Activated naive CD4-positive, alpha-beta T cell treated with Interleukin-2 at 50 U/mL for 16 hours (primary cell): ENCODE results near the gene UNC119.
"Not testable (repeated sequence)": the region's sequence is repeated elsewhere in the genome, so short reads cannot be mapped to it uniquely, and the experiment has no call there.

Experiments used
- DNase-seq: peaks from one replicate; pipeline ENCODE4 v3.0.0-alpha.2; 2020

UNC119 gene

GRCh38 chr17:28552176-28552999 lies at the start of gene UNC119:
Gene UNC119, minus strand, starts transcription at chr17:28552624. Its CDS starts 67 bp downstream, at chr17:28552557.
- DNase-seq = peak; percentile 79

DNA sequence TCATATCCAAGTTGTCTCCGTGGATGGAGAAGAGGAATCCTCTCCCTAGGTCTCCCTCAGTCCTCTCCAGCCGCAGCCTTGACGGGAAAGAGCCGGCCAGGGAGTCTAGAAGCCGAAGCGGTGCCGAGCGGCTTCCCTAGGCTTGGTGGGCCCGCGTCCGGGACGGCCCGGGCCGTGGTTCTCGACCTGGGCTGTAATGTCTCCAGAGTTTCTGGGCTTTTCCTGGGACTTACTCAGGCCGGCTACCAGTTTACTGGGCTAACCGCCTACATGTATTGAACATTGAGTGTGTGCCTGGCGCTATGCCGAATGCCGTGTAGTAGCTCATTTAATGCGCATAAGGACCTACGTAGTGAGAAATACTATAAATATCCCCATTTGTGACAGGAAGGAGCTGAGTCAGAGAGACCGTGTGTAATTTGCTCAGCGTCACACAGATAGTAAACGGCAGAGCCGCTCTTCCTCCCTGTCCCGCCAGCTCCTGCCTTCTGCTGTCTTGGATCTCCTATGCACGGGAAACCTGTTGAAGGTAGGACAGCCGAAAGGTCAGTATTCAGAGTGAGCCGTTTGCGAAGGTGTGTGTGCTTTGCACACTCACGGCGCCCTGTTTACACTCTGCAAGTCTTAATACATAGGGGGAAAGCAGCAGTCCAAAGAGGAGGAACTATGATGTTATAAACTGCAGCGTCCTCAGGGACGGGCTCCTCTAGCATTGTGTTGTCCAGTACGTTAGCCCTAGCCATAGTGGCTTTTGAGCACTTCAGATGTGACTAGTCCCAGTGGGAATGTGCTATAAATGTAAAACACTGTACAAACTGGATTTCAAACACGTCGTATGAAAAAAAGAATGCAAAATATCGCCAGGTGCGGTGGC lies 47.1 kb upstream of the UNC119 start:
- DNase-seq = peak; percentile 72

- peak; percentile 94 for DNase-seq
Observed at GRCh38 chr17:28598799-28599310, 46.4 kb upstream of the UNC119 start, which contains the start of gene SPAG5. Gene SPAG5, minus strand, starts transcription at chr17:28599025. Its CDS starts 79 bp downstream, at chr17:28598946.

GRCh38 chr17:28598389-28598788 lies 46.0 kb upstream of the UNC119 start:
- no peak for DNase-seq

GRCh38 chr17:28597606-28598383 lies 45.4 kb upstream of the UNC119 start:
- DNase-seq = no peak

GRCh38 chr17:28592260-28592659 lies 39.8 kb upstream of the UNC119 start:
- DNase-seq = no peak

DNA sequence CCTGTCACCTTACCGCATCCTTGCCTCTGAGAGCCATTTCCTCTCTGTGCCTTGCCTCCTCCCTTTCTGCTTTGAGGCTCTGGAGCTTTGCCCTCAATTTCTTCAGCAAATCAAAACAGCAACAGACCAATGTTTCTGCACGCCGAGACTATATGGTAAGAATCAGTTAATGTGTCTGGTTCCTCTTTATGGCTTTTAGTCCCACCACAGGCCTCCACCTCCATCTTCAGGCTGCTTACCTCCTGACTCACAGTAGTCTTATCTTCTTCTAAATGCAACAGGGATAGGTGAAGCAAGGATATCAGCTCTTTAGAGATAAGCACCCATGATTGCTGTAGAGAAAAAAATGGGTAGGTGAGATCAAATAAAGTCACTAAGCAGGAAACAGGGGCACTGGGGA lies 33.4 kb upstream of the UNC119 start:
- DNase-seq = no peak

DNA sequence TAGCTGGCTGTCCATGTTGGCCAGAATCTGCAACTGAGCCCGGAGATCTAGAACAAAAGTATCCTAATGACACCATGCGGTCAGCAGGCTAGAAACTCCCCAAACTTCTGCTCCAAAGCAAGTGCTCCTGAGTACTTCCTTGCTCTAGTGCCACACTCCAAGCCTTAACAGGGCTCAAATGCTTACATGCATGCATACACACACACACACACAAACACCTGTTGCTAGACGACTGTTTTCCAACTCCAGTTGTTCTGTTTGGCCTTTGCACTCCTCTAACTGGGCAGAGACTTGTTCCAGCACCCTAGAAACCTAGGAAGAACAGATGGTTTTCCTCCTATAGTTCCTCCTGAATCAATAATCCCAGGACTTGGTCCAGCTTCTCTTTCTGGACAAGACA lies 32.0 kb upstream of the UNC119 start:
- no peak for DNase-seq

GRCh38 chr17:28582513-28582912 lies 30.1 kb upstream of the UNC119 start:
- no peak for DNase-seq

- DNase-seq = no peak
Observed at GRCh38 chr17:28580959-28581358, 28.5 kb upstream of the UNC119 start.

DNA sequence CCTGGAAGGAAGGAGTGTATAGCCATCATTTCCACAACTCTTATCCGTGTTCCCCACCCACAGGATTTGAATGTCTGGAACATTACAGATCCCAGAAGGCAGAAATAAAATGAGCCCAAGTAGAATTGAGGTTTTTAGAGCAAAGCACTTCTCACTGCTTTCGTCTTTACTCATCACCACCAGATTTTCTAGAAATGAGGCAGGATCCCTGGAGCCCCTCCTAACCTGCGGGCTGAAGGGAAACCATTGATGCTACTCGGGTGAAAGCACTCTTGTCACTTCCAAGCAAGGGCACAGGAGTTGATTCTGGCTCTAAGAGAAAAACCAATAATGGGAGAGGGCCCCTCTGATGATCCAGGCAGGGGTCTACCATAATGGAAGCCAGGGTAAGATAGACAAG lies 27.1 kb upstream of the UNC119 start:
- peak; percentile 46 for DNase-seq

DNA sequence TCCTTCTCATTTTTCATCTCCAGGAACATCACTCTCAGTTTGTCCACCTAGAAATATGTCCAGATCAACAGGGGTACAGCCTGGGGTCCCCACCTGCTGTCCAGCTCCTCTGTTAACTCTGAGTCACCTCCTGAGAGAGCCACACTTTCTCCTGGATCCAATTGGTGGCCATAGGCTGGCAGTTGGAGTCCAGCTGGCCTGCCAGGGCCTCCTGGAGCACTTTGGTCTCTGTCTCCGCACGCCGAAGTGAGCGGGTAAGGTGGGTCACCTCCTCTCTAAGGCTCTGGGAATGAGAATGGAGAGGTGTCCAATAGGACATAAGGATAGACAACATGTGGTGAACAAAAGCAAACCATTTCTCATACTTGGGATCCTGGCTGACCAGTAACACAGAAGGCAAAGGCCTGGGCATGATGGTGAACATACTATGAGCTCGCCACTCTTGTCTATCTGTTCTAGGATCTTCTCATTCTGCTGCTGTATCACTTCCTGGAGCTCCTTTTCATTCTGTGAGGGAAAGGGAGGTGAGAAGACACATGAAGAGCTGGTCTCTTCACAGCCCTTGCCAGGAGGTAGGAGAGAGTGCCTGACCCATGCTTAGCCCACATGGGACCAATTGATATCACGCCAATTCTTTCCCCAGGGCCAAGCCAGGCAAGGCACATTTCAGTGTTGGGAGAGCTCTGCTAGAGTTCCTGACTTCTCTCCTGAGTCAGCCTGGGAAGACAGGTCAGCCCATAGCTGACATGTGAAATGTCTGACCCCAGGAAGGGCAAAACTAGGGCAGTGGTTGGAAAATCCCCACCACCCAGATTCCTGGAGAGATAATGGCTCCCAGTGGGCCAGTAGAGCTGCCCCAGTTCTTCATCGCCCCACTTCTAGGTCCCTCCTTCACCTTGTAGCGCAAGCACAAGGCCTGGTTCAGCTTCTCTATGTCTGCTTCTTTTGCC lies 26.1 kb upstream of the UNC119 start:
- no peak for DNase-seq

GRCh38 chr17:28577466-28577824 lies 25.0 kb upstream of the UNC119 start:
- DNase-seq = no peak

DNA sequence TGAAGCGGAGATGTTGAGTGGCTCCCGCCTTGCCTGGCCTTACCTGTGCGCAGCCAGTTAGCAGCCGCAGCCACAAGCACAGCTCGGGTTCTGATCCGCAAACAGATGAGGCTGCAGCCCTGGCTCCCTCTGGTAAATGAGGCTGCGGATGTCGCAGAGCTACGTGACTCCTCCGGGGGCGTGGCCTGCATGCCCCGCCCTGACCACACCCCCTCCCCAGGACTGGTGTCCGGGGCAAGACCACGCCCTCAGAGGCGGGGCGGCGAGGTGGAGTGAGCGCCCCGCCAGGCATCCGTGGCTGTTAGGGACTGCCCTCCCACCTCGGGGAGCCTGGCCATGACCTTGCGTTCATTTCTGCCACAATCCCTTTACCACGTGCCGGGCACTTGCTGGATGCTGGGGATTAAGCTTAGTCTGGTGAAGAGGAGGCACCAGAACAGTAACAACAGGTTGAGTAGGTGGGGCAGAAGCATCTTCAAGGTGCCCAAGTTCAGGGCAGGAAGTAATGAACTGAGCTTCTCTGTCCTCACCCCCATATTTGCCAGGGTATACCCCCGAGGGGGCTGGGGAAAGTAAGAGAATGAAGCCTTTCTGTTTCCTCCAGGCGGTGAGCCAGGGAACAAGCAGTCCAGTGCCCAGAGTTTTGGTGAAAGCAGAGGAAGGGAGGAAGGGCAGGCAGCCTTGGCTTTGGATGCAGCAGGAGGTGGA lies 24.5 kb upstream of the UNC119 start, which contains the start of gene ALDOC:
Gene ALDOC, minus strand, starts transcription at position 138 of the 708 bp plus-strand sequence. CDS start 1,363 bp downstream, outside the sequence.
- DNase-seq = peak; percentile 98

DNA sequence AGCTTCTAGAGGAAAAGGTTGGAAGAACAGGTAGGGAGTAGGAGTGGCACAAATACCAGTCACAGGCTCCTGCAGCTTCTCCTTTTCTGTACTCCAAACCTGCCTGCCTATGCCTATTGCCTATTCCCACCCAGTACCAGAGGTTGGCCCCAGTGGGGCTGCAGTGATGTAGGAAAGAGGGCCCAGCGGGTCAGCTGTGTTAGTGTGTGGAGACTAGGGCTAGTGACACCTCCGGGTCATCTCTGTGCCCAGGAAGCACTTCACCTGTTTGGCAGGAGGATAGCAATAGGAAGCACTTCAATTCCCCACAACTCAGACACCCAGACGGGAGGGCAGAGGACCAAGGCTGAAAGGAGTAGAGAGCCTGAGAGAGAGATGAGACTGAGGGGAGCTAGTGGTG lies 23.6 kb upstream of the UNC119 start:
- not testable (repeated sequence) for DNase-seq

- no peak for DNase-seq
Observed at GRCh38 chr17:28575126-28575795, 22.8 kb upstream of the UNC119 start.

DNA sequence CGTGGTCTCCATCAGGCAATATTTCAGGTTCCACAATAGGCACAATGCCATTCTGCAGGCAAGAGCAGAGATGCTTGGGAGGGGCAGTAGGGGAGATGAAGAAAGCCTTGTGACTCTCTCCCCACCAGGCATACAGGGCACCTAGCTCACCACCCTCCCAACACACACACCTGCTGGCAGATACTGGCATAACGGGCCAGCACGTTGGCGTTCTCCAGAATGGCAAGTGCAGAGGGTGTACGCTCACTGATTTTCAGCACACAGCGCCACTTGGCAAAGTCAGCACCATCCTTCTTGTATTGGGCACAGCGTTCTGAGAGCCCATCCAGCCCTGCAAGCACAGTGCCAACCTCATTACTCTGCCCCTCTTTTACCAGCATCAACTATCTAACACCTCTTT lies 22.1 kb upstream of the UNC119 start:
- DNase-seq = peak; percentile 32

GRCh38 chr17:28573966-28574480 lies 21.6 kb upstream of the UNC119 start:
- no peak for DNase-seq

DNA sequence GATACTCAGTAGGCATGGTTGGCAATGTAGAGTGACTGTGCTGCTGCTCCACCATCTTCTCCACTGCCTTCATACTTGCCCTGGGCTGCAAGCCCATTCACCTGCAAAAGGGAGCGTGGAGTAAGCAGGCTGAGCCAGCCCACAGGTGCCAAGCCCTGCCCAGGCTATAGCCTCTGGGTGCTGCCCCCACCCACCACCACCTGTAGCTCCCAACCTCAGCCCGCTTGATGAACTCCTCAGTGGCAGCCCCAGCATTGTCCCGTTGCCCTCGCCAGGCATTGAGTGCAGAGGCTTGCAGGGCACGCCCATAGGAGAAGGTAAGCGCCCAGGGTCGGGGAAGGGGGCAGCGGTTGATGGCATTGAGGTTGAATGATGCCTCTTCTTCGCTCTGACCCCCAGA lies 21.1 kb upstream of the UNC119 start:
- DNase-seq = no peak

DNA sequence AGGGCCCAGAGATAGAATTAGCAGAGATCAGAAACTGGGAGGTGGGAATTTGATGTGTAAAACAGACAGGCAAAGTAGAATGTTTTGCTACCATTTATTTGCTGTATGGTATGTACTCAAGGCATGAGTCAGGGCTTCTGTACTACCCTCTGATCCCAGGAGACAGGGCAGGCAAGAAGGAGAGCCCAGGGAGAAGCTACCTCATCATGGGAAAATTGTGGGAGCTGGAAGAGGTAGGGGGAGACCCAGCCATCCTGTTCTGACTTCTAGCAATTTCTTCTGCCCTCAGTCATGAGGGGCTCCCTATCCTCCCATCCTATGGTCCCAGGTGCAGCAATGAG lies 20.6 kb upstream of the UNC119 start:
- DNase-seq = no peak
